HG02973 (cell line): ENCODE data around the gene MT1F.

ENCODE experiments used
- ATAC-seq: cut with Tn5 transposase; IDR thresholded peaks from one replicate; pipeline ENCODE4 v1.9.1; 2021; ENCODE audit warnings: moderate library complexity; ENCODE audit not compliant: unreplicated experiment

Gene MT1F

GRCh38 chr16:56691885-56692284 lies 34.1 kb downstream of the MT1F start:
- no peak for ATAC-seq

GRCh38 chr16:56695246-56695645 lies 37.5 kb downstream of the MT1F start:
- no peak for ATAC-seq

GRCh38 chr16:56697456-56698155 lies 39.8 kb downstream of the MT1F start:
- no peak for ATAC-seq

- no peak for ATAC-seq
Measured at GRCh38 chr16:56700195-56700594, 42.4 kb downstream of the MT1F start.

GRCh38 chr16:56700631-56701030 lies 42.9 kb downstream of the MT1F start:
- no peak for ATAC-seq

GRCh38 chr16:56701534-56701933 lies 43.8 kb downstream of the MT1F start:
- ATAC-seq = no peak

- ATAC-seq = no peak
Measured at GRCh38 chr16:56702836-56703235, 45.1 kb downstream of the MT1F start.
